ENCODE results near the gene CYP4B1.

- no peak for TF ChIP-seq CTCF (IDR thresholded peaks at IDR 0.05)
- no peak for TF ChIP-seq POLR2A (IDR thresholded peaks at IDR 0.05)
Measured at GRCh38 chr1:46768445-46768844, 30.4 kb upstream of the CYP4B1 start.

Data from Peyer's patch (tissue), 4 donors.